GM21576 (cell line): Measurements from ENCODE around the gene HDAC7.

ENCODE experiments used
- ATAC-seq: cut with Tn5 transposase; IDR thresholded peaks from one replicate; pipeline ENCODE4 v1.9.1; 2021; ENCODE audit warnings: mild to moderate bottlenecking, moderate library complexity; ENCODE audit not compliant: unreplicated experiment

Gene HDAC7

DNA sequence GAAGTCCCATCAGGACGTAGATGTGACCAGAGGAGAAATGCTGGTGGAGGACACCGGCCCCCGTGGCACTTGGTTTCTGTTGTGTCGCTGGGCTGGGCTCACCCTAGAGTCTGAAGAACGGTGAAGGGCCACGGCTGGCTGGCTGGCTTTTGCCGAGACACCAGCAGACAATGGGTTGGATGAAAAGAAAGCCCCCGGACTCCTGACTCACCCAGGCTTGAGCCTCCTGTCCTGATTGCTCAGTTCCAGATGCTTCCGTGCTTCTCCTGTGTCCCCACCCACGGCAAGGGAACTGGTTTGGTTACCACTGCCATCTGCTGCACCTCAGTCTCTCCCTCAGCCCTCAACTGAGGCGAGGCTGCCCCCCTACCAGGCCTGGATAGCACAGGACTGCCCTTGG, 84.1 kb downstream of the HDAC7 start:
- no peak for ATAC-seq

- ATAC-seq, result no peak
These were observed 84.8 kb downstream of the HDAC7 start for GRCh38 chr12:47734725-47735480.

GRCh38 chr12:47733142-47733541, 86.6 kb downstream of the HDAC7 start:
- ATAC-seq, result no peak
